HCT116 (cell line): Measurements from ENCODE around the gene SLC17A4. TPM values are rescaled to one million over a fixed set of nuclear protein-coding genes. Genes with fewer than 3 reads are reported as not detected.

Experiments
- ATAC-seq: fragments of 200-7000 bp; cut with Tn5 transposase; 2 replicates; pipeline ENCODE4 v1.9.1; 2020; ENCODE audit warnings: mild to moderate bottlenecking, moderate library complexity
- BruUV-seq: library from RNA; stranded (reverse); fragments of 400-500 nt; replicated peaks from 2 replicates; lab custom pipeline; 2021; lab: Mats Ljungman, UMichigan
- CTCF ChIA-PET: fragments of 300-600 bp; sonication (Branson Sonifier 250); formaldehyde crosslinking; loops from one replicate; lab custom pipeline; 2021; ENCODE audit warnings: antibody characterized with exemption; lab: Charles Lee
- POLR2A ChIA-PET: fragments of 300-600, 350-600 bp; sonication (Branson Sonifier 250); formaldehyde crosslinking; loops from one replicate; lab custom pipeline; 2021; ENCODE audit warnings: antibody characterized with exemption; lab: Charles Lee
- RAD21 ChIA-PET, 2 experiments: fragments of 300-600 bp; sonication (Branson Sonifier 250); formaldehyde crosslinking; loops; one replicate each; lab custom pipeline; 2023; ENCODE audit warnings: low total read pairs in 2 of 2; ENCODE audit not compliant: uncharacterized antibody in 2 of 2, unreplicated experiment in 2 of 2, low non-redundant PET in 1 of 2; lab: Charles Lee
- DNase-seq: peaks from one replicate; pipeline ENCODE4 v3.0.0-alpha.2; 2010; ENCODE audit warnings: low read depth, low spot score
- H2AFZ ChIP-seq: fragments of 200-600 bp; shearing (Covaris generic), sonication (generic); 2 replicates; pipeline ENCODE4 v1.6.1; 2017; ENCODE audit warnings: low read depth, mixed run types, mixed read lengths, antibody characterized with exemption, low read length; ENCODE audit not compliant: poor library complexity, severe bottlenecking
- H3K27ac ChIP-seq: 2 replicates; pipeline ENCODE4 v1.5.1; 2012; ENCODE audit warnings: low read depth, low read length
- H3K27me3 ChIP-seq: fragments of 200-600 bp; sonication (generic); 2 replicates; pipeline ENCODE4 v1.6.1; 2016; ENCODE audit warnings: mixed run types, low read length, mixed read lengths; ENCODE audit not compliant: insufficient read depth
- H3K36me3 ChIP-seq, 2 experiments: fragments of 200-500 bp in 1 of 2; fragments of 200-600 bp in 1 of 2; sonication (Bioruptor generic) in 1 of 2; sonication (generic) in 1 of 2; 2 replicates each; pipeline versions ENCODE4 v1.5.1 to v1.6.1; 2014 to 2016; ENCODE audit warnings: low read length in 2 of 2, inconsistent platforms in 1 of 2, mixed read lengths in 1 of 2, mixed run types in 1 of 2; ENCODE audit not compliant: insufficient read depth in 2 of 2, control insufficient read depth in 1 of 2
- H3K4me1 ChIP-seq, 2 experiments: fragments of 200-600 bp in 1 of 2; sonication (generic) in 1 of 2; 2 replicates each; pipeline versions ENCODE4 v1.5.1 to v1.6.1; 2012 to 2017; ENCODE audit warnings: low read length in 2 of 2, inconsistent platforms in 1 of 2, mild to moderate bottlenecking in 1 of 2, mixed read lengths in 1 of 2, mixed run types in 1 of 2, moderate library complexity in 1 of 2; ENCODE audit not compliant: insufficient read depth in 2 of 2, control insufficient read depth in 1 of 2
- H3K4me2 ChIP-seq: fragments of 200-600 bp; sonication (generic); 2 replicates; pipeline ENCODE4 v1.6.1; 2017; ENCODE audit warnings: mixed run types, low read length, mixed read lengths
- H3K4me3 ChIP-seq, 2 experiments: fragments of 200-600 bp in 1 of 2; sonication (generic) in 1 of 2; replicated peaks in 1 of 2; 2 replicates each; pipeline ENCODE4 v1.5.1; 2011 to 2016; ENCODE audit warnings: low read length in 2 of 2, control low read depth in 1 of 2, low read depth in 1 of 2, mild to moderate bottlenecking in 1 of 2, mixed read lengths in 1 of 2, mixed run types in 1 of 2
- H3K79me2 ChIP-seq: fragments of 200-600 bp; sonication (generic); 2 replicates; pipeline ENCODE4 v1.6.1; 2017; ENCODE audit warnings: mild to moderate bottlenecking, mixed run types, low read length, moderate library complexity, mixed read lengths; ENCODE audit not compliant: insufficient read depth
- H3K9ac ChIP-seq: fragments of 200-600 bp; sonication (generic); 2 replicates; pipeline ENCODE4 v1.6.1; 2016; ENCODE audit warnings: low read length, mixed read lengths
- H3K9me2 ChIP-seq: fragments of 200-600 bp; sonication (generic), shearing (Covaris generic); 2 replicates; pipeline ENCODE4 v1.6.1; 2017; ENCODE audit warnings: mixed run types, mild to moderate bottlenecking, moderate library complexity; ENCODE audit not compliant: insufficient read depth
- H3K9me3 ChIP-seq, 2 experiments: fragments of 200-500 bp in 1 of 2; fragments of 200-600 bp in 1 of 2; sonication (Bioruptor generic) in 1 of 2; sonication (generic) in 1 of 2; 2 replicates each; pipeline ENCODE4 v1.6.1; 2014 to 2017; ENCODE audit warnings: low read length in 2 of 2, mixed read lengths in 2 of 2, inconsistent platforms in 1 of 2, low read depth in 1 of 2, mild to moderate bottlenecking in 1 of 2, mixed run types in 1 of 2, moderate library complexity in 1 of 2; ENCODE audit not compliant: control insufficient read depth in 1 of 2, insufficient read depth in 1 of 2
- H4K20me1 ChIP-seq: fragments of 200-600 bp; sonication (generic), shearing (Covaris generic); 2 replicates; pipeline ENCODE4 v1.6.1; 2017; ENCODE audit warnings: mixed run types, mild to moderate bottlenecking, moderate library complexity; ENCODE audit not compliant: insufficient read depth
- CEBPB ChIP-seq: IDR thresholded peaks from 2 replicates; pipeline ENCODE4 v1.6.1; 2012; ENCODE audit warnings: low read depth
- CTCF ChIP-seq, 3 experiments: fragments of 200-600 bp in 1 of 3; sonication (generic) in 1 of 3; IDR thresholded peaks in 2 of 3; conservative IDR thresholded peaks in 1 of 3; 2 replicates each; pipeline ENCODE4 v1.5.1; 2012 to 2017; ENCODE audit warnings: low read depth in 2 of 3, low read length in 2 of 3, antibody characterized with exemption in 1 of 3, borderline replicate concordance in 1 of 3, control low read depth in 1 of 3, mild to moderate bottlenecking in 1 of 3, mixed read lengths in 1 of 3, mixed run types in 1 of 3, moderate library complexity in 1 of 3; ENCODE audit not compliant: insufficient read depth in 1 of 3
- EGR1 ChIP-seq: IDR thresholded peaks from 2 replicates; pipeline ENCODE4 v1.6.1; 2012; ENCODE audit warnings: low read depth
- ELF1 ChIP-seq: IDR thresholded peaks from 2 replicates; pipeline ENCODE4 v1.6.1; 2012; ENCODE audit warnings: low read depth, borderline replicate concordance
- EZH2 ChIP-seq: fragments of 200-600 bp; sonication (generic); IDR thresholded peaks from 2 replicates; pipeline ENCODE4 v1.6.1; 2017; ENCODE audit warnings: antibody characterized with exemption, mixed run types
- EZH2phosphoT487 ChIP-seq: fragments of 200-600 bp; IDR thresholded peaks from 2 replicates; pipeline ENCODE4 v1.6.1; 2018; ENCODE audit warnings: antibody characterized with exemption, borderline replicate concordance
- FOSL1 ChIP-seq: IDR thresholded peaks from 2 replicates; pipeline ENCODE4 v1.6.1; 2012; ENCODE audit warnings: low read depth
- JUND ChIP-seq: IDR thresholded peaks from 2 replicates; pipeline ENCODE4 v1.6.1; 2012
- POLR2AphosphoS5 ChIP-seq: IDR thresholded peaks from 2 replicates; pipeline ENCODE4 v1.6.1; 2011; ENCODE audit warnings: mild to moderate bottlenecking, low read depth, low read length, moderate library complexity
- RAD21 ChIP-seq: IDR thresholded peaks from 2 replicates; pipeline ENCODE4 v1.6.1; 2012; ENCODE audit warnings: low read depth, mild to moderate bottlenecking
- REST ChIP-seq: IDR thresholded peaks from 2 replicates; pipeline ENCODE4 v1.6.1; 2012; ENCODE audit warnings: low read depth
- SP1 ChIP-seq: IDR thresholded peaks from 2 replicates; pipeline ENCODE4 v1.6.1; 2012; ENCODE audit warnings: low read depth
- SRF ChIP-seq: IDR thresholded peaks from 2 replicates; pipeline ENCODE4 v1.6.1; 2012; ENCODE audit warnings: low read depth
- TCF7L2 ChIP-seq: IDR thresholded peaks from 2 replicates; pipeline ENCODE4 v1.7.0; 2011; ENCODE audit warnings: borderline replicate concordance, inconsistent platforms; ENCODE audit not compliant: insufficient read depth, insufficient read length; ENCODE audit errors: extremely low read depth
- YY1 ChIP-seq: IDR thresholded peaks from 2 replicates; pipeline ENCODE4 v1.6.1; 2011; ENCODE audit warnings: low read length, low read depth, moderate library complexity, mild to moderate bottlenecking; ENCODE audit not compliant: insufficient replicate concordance; ENCODE audit errors: extremely low read depth
- ZFX ChIP-seq: fragments of 450-650 bp; IDR thresholded peaks from 2 replicates; pipeline ENCODE4 v1.6.1; 2017
- ZNF274 ChIP-seq: fragments of 200-500 bp; sonication (Bioruptor generic); IDR thresholded peaks from 2 replicates; pipeline ENCODE4 v1.6.1; 2014; ENCODE audit warnings: mild to moderate bottlenecking, low read depth, low read length, inconsistent platforms
- intact Hi-C: fragments of 100-400 bp; cut with micrococcal nuclease; formaldehyde crosslinking; loops from 2 replicates; pipeline ENCODE4 v1.10.0; 2022
- total RNA-seq: library from RNA; stranded (reverse); gene quantifications from one replicate; pipeline ENCODE4 v1.2.1, GENCODE V29; 2021; ENCODE audit not compliant: unreplicated experiment

Gene SLC17A4
- total RNA-seq, 1 experiment from 2014 or later, result not detected

- Histone ChIP-seq H3K4me1 (no peaks in the 10 kb centered on the region), H2AFZ (no peak overlapping the region), H3K79me2 (no peaks in the 10 kb centered on the region), H3K4me2 (no peak overlapping the region), H4K20me1 (no peaks in the 10 kb centered on the region), H3K9me3 (no peaks in the 10 kb centered on the region), H3K27ac (no peak overlapping the region), H3K36me3 (no peaks in the 10 kb centered on the region), H3K4me3 (no peak overlapping the region), H3K9ac (no peak overlapping the region), H3K9me2 (no peaks in the 10 kb centered on the region), H3K27me3 (no peaks in the 10 kb centered on the region)
- CTCF ChIA-PET, result interaction anchor here (1.1 to 1.4 kb wide), 2 partner anchors 9 to 11 kb away, joined by 3 to 7 read pairs; no protein-coding TSS in a partner anchor
- RAD21 ChIA-PET, result no interaction called here
- no TSS peak for BruUV-seq
- POLR2A ChIA-PET, result no interaction called here
- DNase-seq, result no peak
- no peak for TF ChIP-seq CEBPB
- intact Hi-C loops, result loop anchor here (10.0 kb wide), 1 partner anchor 285 kb away; no protein-coding TSS in a partner anchor
- no peak for ATAC-seq
These were observed 44.8 kb upstream of the SLC17A4 start for GRCh38 chr6:25709761-25710160.

- no peak for TF ChIP-seq EZH2
- no peak for TF ChIP-seq CEBPB
- TF ChIP-seq JUND, result no peak
- TF ChIP-seq REST, result no peak
- TF ChIP-seq POLR2AphosphoS5, result no peak
- no peak for TF ChIP-seq SP1
- no peak for TF ChIP-seq ZNF274
- no peak for TF ChIP-seq FOSL1
- no peak for TF ChIP-seq EZH2phosphoT487
- TF ChIP-seq YY1, result no peak
- no peak for TF ChIP-seq SRF
- no peak for TF ChIP-seq CTCF (IDR thresholded peaks at IDR 0.05 in 2 of 3, conservative IDR thresholded peaks at IDR 0.05 in 1 of 3; ENCODE audit: borderline replicate concordance in 1 of 3, insufficient read depth in 1 of 3, low read depth in 2 of 3, low read length in 2 of 3)
- no peak for TF ChIP-seq EGR1
- no peak for TF ChIP-seq RAD21
- no peak for TF ChIP-seq ELF1
- TF ChIP-seq TCF7L2, result no peak
- TF ChIP-seq ZFX, result no peak
- ATAC-seq (no peak), DNase-seq (no peak)
- no TSS peak for BruUV-seq
- H3K79me2 ChIP-seq, result no peaks in the 10 kb centered on the region
- H2AFZ ChIP-seq, result no peak overlapping the region
- no peaks in the 10 kb centered on the region for H3K27me3 ChIP-seq
- H3K4me3 ChIP-seq, result no peak overlapping the region
- H3K9me2 ChIP-seq, result no peaks in the 10 kb centered on the region
- no peaks in the 10 kb centered on the region for H3K36me3 ChIP-seq
- ChIA-PET POLR2A (no interaction called here), CTCF (no interaction called here), RAD21 (no interaction called here)
- H3K4me2 ChIP-seq, result no peak overlapping the region
- no peaks in the 10 kb centered on the region for H3K9me3 ChIP-seq
- no peak overlapping the region for H3K27ac ChIP-seq
- H3K9ac ChIP-seq, result no peak overlapping the region
- H4K20me1 ChIP-seq, result no peaks in the 10 kb centered on the region
- no peaks in the 10 kb centered on the region for H3K4me1 ChIP-seq
- intact Hi-C loops, result loop anchor here (10.0 kb wide), 1 partner anchor 285 kb away; no protein-coding TSS in a partner anchor
These were observed 44.3 kb upstream of the SLC17A4 start for GRCh38 chr6:25710287-25710686.
